Stimulated activated CD8-positive, alpha-beta memory T cell treated with anti-CD3 and anti-CD28 coated beads, Interleukin-4, amount 100 ng/mL, for 1 hour (primary cell): ENCODE data around the gene UPK1A.
A peak's percentile ranks its signal among the peaks of the same experiment; 100 is the strongest.
"Not testable (repeated sequence)": the region's sequence is repeated elsewhere in the genome, so short reads cannot be mapped to it uniquely, and the experiment has no call there.

Experiments
- DNase-seq, 2 donors: peaks; one replicate each; pipeline ENCODE4 v3.0.0-alpha.2; 2020; ENCODE audit warnings: low read depth in 2 of 2, low spot score in 1 of 2

UPK1A gene

GRCh38 chr19:35689836-35690235, 23.5 kb downstream of the UPK1A start:
- no peak for DNase-seq

- DNase-seq = not testable (repeated sequence)
Observed at GRCh38 chr19:35691106-35691505, 24.8 kb downstream of the UPK1A start.

GRCh38 chr19:35692010-35692409, 25.7 kb downstream of the UPK1A start:
- DNase-seq = no peak

GRCh38 chr19:35693422-35693821, 27.1 kb downstream of the UPK1A start:
- DNase-seq = no peak

GRCh38 chr19:35693835-35694599, 27.7 kb downstream of the UPK1A start:
- peak; percentile 78 to 82 for DNase-seq

- no peak for DNase-seq
Observed at GRCh38 chr19:35695895-35696422, 29.6 kb downstream of the UPK1A start.

- DNase-seq = no peak
Observed at GRCh38 chr19:35696835-35697234, 30.5 kb downstream of the UPK1A start.

GRCh38 chr19:35702223-35703012, 36.1 kb downstream of the UPK1A start:
- peak; percentile 69 to 85 for DNase-seq

- DNase-seq = no peak
Observed at GRCh38 chr19:35703343-35703742, 37.0 kb downstream of the UPK1A start.

GRCh38 chr19:35704218-35704617, 37.9 kb downstream of the UPK1A start, which contains the start of gene ZBTB32:
Gene ZBTB32, plus strand, starts transcription at chr19:35704558. Its CDS starts 10,069 bp downstream, at chr19:35714627.
- no peak for DNase-seq

- no peak for DNase-seq
Observed at GRCh38 chr19:35708391-35708790, 42.1 kb downstream of the UPK1A start.

GRCh38 chr19:35710784-35711723, 44.7 kb downstream of the UPK1A start:
- no peak for DNase-seq

- no peak for DNase-seq
Observed at GRCh38 chr19:35712567-35713505, 46.5 kb downstream of the UPK1A start.

- no peak for DNase-seq
Observed at GRCh38 chr19:35713506-35713850, 47.2 kb downstream of the UPK1A start.

- DNase-seq = no peak
Observed at GRCh38 chr19:35713904-35714495, 47.7 kb downstream of the UPK1A start.

GRCh38 chr19:35714601-35715354, 48.5 kb downstream of the UPK1A start:
- DNase-seq = no peak

- DNase-seq = no peak
Observed at GRCh38 chr19:35715355-35715809, 49.1 kb downstream of the UPK1A start.

GRCh38 chr19:35715981-35716800, 49.9 kb downstream of the UPK1A start:
- no peak for DNase-seq
